ENCODE measurements around the gene CGB8. TPM values are rescaled to one million over a fixed set of nuclear protein-coding genes. Genes with fewer than 3 reads are reported as not detected.
"Not testable (repeated sequence)": the region's sequence is repeated elsewhere in the genome, so short reads cannot be mapped to it uniquely, and the experiment has no call there.

The CGB8 gene
- not detected in 2 replicates for polyA plus RNA-seq (2014; cell fraction: cytosol; rRNA removed)
- not detected in 2 replicates for polyA plus RNA-seq (2014; cell fraction: nucleus; rRNA removed)

DNA sequence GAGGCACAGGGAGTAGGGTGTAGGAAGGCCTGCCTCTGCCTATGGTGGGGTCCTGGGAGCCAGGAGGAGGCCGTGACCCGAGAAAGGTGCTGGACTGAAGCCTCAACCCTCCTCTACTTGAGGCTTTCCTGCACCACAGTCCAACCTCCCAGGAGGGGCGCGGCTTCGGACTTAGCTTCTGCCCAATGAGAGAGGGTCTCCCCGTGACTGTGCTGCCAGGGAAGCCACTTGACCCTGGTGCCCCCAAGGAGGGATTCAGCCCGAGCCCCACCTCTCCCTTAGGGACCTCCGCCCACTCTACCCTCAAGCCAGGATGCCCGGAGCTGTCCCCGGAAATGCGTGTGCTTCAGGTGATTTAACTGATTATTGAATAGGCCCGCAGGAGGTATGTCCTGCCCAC is at the start of gene CGB8:
Gene CGB8, minus strand, starts transcription at position 101 of the 400 bp plus-strand sequence. CDS start 372 bp downstream, outside the sequence.
- DNase-seq (ENCODE audit: low spot score) = not testable (repeated sequence)

GRCh38 chr19:49097453-49098288 is 48.8 kb upstream of the CGB8 start:
- DNase-seq (ENCODE audit: low spot score) = peak; percentile 49

GRCh38 chr19:49094505-49095482 is 45.9 kb upstream of the CGB8 start:
- DNase-seq (ENCODE audit: low spot score) = no peak

- DNase-seq (ENCODE audit: low spot score) = no peak
Observed at GRCh38 chr19:49092686-49093085, 43.8 kb upstream of the CGB8 start.

DNA sequence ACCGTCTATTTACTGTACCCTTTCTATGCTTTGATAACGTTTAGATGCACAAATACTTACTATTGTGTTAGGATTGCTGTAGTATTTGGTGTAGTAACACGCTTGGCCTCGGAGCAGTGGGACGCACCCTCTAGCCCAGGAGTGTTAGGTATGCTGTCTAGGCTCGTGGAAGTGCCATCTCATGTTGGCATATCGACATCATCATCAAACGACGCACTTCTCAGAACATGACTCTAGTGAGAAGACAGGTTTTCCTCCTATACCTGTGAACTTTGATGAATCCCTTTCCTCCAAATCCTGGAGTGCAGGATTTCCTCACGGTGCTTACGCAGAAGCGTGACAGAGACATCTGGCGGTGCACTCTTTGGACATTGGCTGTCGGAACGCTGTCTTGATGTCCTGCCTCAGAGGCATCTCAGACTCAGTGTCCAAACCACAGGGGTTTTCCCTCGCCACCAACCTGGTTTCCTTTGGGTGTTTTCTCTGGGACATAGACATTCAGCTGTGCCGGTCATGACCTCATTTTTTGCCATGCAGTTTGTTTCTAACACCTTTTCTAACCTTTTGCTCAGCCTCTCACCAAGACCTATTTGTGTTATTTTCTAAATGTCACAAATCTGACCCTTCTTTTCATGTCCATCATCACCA is 42.6 kb upstream of the CGB8 start:
- no peak for DNase-seq (ENCODE audit: low spot score)

- DNase-seq (ENCODE audit: low spot score) = no peak
Observed at GRCh38 chr19:49086296-49086695, 37.4 kb upstream of the CGB8 start.

DNA sequence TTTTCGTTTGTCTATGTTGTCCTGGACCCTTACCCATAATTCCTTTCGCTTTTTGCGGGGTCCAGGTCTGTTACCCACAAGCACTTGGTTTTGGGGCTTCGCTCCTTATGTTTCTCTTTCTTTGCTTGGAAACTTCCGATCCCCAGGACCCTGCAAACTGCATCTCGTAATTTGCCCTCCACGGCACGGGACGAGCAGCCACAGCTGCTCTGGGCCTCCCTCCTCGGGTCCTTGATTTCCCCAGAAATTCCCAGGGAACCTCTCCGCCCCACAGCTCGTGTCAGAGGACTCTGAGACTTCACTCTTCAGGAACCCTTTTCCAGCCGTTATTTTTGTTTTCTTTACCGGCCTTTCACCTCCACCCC is 36.9 kb upstream of the CGB8 start:
- DNase-seq (ENCODE audit: low spot score) = no peak

DNA sequence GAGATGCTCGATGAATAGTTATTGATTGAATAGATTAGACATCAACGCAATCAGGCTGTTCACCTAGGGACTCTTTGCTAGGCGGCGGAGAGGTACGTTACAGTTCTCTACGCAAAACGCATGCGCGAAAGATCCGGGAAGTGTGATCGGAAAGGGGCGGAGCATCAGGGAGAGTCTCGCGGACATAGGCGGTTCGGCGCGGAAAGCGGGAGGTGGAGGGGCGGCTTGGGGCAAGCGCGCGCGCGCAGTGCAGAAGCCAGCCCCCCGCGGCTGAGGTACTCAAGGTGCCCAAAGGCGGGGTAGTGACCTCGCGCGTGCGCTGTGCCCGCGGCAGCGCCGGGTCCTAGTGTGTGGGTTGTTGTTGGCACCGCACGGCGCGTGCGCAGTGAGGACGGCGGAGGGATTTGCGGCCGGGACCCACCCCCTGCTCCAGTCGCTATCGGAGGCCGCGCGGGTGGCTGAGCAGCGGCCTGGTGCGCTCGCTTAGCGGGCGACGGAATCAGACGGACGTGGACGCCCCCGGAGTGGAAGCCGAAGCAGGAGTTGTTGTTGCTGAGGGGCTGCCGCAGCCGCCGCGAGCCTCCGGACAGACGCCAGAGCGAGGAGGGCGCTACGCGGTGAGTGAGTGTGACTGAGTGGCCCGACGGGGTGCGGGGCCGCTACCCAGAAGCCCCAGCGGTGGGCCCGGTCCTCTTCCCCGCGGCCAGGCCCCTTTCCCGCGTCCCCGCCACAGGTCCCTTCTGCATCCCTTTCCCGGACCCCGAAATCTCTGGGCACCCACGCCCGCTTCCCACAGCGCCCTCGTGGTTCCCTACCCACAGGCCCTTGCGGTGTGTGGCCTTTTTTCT is 36.3 kb upstream of the CGB8 start, which contains the start of gene SNRNP70:
Gene SNRNP70, plus strand, starts transcription at position 432 of the 848 bp plus-strand sequence. CDS start 964 bp downstream, outside the sequence.
- peak; percentile 97 for DNase-seq (ENCODE audit: low spot score)

GRCh38 chr19:49084206-49085019 is 35.5 kb upstream of the CGB8 start:
- no peak for DNase-seq (ENCODE audit: low spot score)

- DNase-seq (ENCODE audit: low spot score) = no peak
Observed at GRCh38 chr19:49081273-49081672, 32.4 kb upstream of the CGB8 start.

DNA sequence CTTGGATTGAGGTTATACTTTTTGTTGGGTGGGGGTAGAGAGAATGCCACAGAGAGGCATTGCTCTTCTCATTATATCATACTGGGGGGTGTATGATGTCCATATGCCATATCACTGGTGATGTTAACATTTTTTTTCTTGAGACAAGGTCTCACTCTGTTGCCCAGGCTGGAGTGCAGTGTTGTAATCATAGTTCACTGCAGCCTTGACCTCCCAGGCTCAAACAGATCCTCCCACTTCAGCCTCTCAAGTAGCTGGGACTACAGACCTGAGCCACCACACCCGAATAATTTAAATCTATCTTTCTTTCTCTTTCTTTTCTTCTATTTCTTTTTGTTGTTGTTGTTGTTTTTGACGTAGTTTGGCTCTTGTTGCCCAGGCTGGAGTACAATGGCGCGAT is 31.5 kb upstream of the CGB8 start:
- no peak for DNase-seq (ENCODE audit: low spot score)

DNA sequence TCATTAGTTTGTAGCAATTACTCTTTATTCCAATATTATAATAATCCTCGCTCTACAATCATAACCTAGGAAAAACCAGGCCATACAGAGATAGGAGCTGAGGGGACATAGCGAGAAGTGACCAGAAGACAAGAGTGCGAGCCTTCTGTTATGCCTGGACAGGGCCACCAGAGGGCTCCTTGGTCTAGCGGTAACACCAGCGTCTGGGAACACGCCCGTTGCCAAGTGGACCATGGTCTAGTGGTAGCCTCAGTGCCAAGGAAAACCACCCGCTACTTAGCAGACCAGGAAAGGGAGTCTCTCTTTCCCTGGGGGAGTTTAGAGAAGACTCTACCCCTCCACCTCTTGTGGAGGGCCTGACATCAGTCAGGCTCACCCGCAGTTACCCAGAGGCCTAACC is 26.0 kb upstream of the CGB8 start:
- not testable (repeated sequence) for DNase-seq (ENCODE audit: low spot score)

GRCh38 chr19:49073514-49074378 is 24.8 kb upstream of the CGB8 start:
- no peak for DNase-seq (ENCODE audit: low spot score)

- DNase-seq (ENCODE audit: low spot score) = no peak
Observed at GRCh38 chr19:49071860-49072547, 23.1 kb upstream of the CGB8 start.

GRCh38 chr19:49070416-49070815 is 21.5 kb upstream of the CGB8 start:
- no peak for DNase-seq (ENCODE audit: low spot score)

DNA sequence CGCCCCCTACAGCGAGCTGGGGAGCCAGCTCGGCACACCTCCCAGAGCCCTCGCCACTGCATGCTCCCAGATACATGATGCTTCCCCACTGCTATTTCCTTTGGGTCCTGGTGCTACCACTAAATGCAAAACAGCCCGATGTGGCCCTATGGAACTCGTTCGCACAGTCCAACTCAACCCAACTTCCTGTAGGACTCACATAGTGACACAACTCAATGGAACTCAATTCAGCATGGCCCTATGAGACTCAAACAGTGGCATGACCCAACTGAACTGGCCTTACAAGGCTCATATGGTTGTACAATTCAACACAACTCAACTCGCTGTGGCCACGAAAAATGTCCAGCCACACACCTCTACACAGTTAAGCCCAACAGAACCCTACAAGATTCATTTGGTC is 20.1 kb upstream of the CGB8 start:
- no peak for DNase-seq (ENCODE audit: low spot score)

DNA sequence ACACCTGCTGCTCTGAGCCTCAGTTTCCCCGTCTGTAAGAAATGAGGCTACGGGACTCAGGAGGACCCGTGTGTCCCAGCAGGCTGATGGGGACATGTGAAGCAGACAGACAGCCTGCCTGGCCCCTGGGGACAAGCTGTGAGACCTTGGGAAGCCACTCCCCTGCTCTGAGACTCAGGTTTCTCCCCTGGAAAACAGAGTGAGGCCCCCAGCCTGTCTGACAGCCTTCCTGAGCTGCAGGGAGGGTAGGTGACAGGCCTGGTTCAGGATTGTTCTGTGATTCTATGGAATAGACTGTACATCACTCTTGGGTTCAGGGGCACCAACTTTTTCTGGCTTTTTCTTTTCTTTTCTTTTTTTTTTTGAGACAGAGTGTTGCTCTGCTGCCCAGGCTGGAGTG is 18.6 kb upstream of the CGB8 start:
- no peak for DNase-seq (ENCODE audit: low spot score)

DNA sequence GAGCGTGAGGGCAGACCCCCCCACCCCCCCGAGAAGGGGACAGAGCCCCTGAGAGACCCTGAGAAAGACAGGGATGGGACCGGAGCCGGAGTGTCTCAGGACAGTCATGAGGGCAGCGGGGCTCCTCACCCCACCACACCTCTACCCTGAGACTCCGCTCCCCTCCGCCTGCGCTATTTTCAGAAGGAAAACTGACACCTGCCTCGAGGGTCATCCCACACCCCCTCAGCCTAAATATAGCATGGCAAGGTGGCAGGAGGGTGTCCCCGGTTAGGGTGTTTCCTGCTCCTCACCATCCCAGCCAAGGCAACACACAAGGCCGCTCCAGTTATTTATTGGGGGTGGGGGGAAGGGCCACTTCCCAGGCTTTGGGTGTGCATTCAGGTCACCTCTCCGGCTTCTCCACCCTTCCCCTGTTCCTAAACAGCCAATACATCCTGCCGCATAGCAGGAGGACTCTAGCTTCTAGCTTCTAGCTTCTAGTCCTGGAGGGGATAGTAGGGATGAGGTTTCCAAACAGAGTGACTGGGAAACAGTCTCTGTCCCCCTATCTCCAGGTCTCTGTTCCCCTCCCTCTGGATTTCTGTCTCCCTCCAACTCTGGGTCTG is 17.1 kb upstream of the CGB8 start:
- no peak for DNase-seq (ENCODE audit: low spot score)
